Anterior cingulate cortex (tissue), 58 donors: Measurements from ENCODE around the gene MINAR1.

Experiments used
- DNase-seq, 58 donors: peaks; one replicate each; lab custom pipeline; 2025; lab: John Stamatoyannopoulos, UW

MINAR1 gene

GRCh38 chr15:79427781-79428598 is 4.1 kb upstream of the MINAR1 start:
- DNase-seq, result no peak

- no peak for DNase-seq
These were observed 1.1 kb upstream of the MINAR1 start for GRCh38 chr15:79430901-79431635.

GRCh38 chr15:79432345-79433275 is 474 bp downstream of the MINAR1 start:
- DNase-seq, result no peak

GRCh38 chr15:79433276-79433990 is 1.3 kb downstream of the MINAR1 start:
- DNase-seq, result no peak

- no peak for DNase-seq
These were observed 2.2 kb downstream of the MINAR1 start for GRCh38 chr15:79434361-79434760.

- no peak for DNase-seq
These were observed 4.1 kb downstream of the MINAR1 start for GRCh38 chr15:79436037-79436780.

GRCh38 chr15:79437275-79438000 is 5.3 kb downstream of the MINAR1 start:
- DNase-seq, result no peak

- DNase-seq, result no peak
These were observed 7.1 kb downstream of the MINAR1 start for GRCh38 chr15:79439236-79439635.

GRCh38 chr15:79440355-79440908 is 8.3 kb downstream of the MINAR1 start:
- no peak for DNase-seq

GRCh38 chr15:79442911-79443310 is 10.8 kb downstream of the MINAR1 start:
- DNase-seq, result no peak

GRCh38 chr15:79447060-79447459 is 14.9 kb downstream of the MINAR1 start:
- DNase-seq, result no peak

- DNase-seq, result no peak
These were observed 18.5 kb downstream of the MINAR1 start for GRCh38 chr15:79450648-79451047.

- no peak for DNase-seq
These were observed 19.3 kb downstream of the MINAR1 start for GRCh38 chr15:79451361-79451999.

- DNase-seq, result no peak
These were observed 20.3 kb downstream of the MINAR1 start for GRCh38 chr15:79452244-79453051.

GRCh38 chr15:79453446-79453845 is 21.3 kb downstream of the MINAR1 start:
- no peak for DNase-seq

GRCh38 chr15:79454063-79454462 is 21.9 kb downstream of the MINAR1 start:
- DNase-seq, result no peak

GRCh38 chr15:79455361-79455760 is 23.2 kb downstream of the MINAR1 start:
- no peak for DNase-seq
